ENCODE results near the gene GRAMD1B. TPM values are rescaled to one million over a fixed set of nuclear protein-coding genes. Genes with fewer than 3 reads are reported as not detected.

The GRAMD1B gene
- 19.1 and 23.9 TPM in 2 replicates for total RNA-seq

DNA sequence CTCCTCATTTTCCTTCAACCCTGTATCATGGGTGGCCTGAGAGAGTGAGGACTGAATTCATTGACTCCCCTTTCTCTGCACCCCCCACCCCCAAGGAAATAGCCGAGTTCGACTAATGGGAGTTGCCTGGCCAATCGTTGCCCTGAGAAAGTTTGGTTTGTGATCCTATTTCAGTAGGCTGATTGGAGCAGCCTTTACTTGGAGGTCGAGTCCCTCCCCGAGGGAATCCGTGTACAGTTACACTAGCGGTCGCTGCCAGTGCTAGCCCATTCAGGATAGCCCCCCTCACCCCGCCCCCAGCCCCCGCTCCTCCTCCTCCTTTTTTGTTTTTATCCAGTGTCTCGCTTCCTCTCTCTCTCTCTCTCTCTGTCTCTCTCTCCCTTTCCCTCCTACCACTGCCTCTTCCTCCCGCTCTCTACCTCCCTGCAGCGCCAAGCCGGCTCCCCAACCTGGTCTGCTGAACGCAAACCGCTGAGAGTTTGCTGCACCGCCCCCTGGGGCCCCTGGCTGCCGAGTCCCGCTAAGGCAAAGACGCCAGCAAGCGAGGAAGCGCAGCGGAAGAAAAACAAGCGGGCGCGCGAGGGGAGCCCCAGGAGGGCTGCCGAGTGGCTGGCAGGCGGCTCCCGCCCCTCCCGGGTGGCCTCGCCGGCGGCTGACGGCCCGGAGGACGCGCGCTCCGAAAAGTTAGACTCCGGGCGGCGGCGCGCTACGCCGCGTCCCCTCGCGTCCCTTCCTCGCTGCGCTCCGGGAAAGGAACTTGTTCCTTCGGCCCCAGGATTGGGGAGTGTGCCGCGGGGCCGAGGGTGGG lies at the start of gene GRAMD1B:
Gene GRAMD1B (plus strand): TSS at position 357 of the 808 bp plus-strand sequence. CDS start 524 bp downstream, outside the sequence.

DNA sequence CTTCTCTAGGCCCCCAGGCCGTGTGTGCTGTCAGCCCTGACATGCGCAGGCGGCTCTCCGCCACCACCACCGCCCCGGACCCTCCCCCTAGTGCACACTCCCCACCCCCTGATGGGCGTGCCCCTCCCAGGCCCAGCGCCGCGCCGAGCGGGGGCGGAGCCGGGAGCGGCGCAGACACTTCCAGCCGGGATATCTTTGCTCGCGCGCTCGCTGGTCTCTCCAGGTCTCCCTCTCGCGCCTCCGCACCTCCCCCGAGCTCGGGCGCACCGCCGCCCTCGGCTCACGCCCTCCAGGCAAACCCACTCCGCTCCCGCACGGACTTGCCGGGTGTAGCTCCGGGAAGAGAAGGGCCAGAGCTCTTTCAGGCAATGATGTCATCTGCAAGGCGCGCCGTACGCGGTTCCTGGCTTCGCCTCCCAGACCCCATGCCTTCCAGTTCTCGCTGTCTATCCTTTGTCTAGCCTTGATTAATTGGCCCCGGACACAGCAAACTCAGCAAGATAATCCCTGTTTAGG lies 224.6 kb downstream of the GRAMD1B start, which contains the start of gene SCN3B:
Gene SCN3B (minus strand): TSS at position 59 of the 516 bp plus-strand sequence. CDS start 823 bp downstream, outside the sequence.

Small RNA genes lying within 50 kb of the gene (small RNA-seq; reads per million reads assigned to genes)
- not detected for gene MIR4493

Other genes with a start within 250 kb of the GRAMD1B start
- 301 and 332 TPM in 2 replicates for gene CLMP, start 235.0 kb upstream of the GRAMD1B start, total RNA-seq
- gene SCN3B, start 224.4 kb downstream of the GRAMD1B start, total RNA-seq: 0.12 and 0.16 TPM in 2 replicates